HFF-Myc (cell line): ENCODE measurements around the gene CACNA1C.
A peak's percentile ranks its signal among the peaks of the same experiment; 100 is the strongest.

Experiments
- DNase-seq: peaks from one replicate; pipeline ENCODE4 v3.0.0-alpha.2; 2011; ENCODE audit warnings: low read depth; ENCODE audit errors: extremely low read depth
- H3K4me3 ChIP-seq: replicated peaks from 2 replicates; pipeline ENCODE4 v1.5.1; 2011; ENCODE audit warnings: low read depth, mild to moderate bottlenecking, control low read depth, low read length
- CTCF ChIP-seq: IDR thresholded peaks from 2 replicates; pipeline ENCODE4 v1.5.1; 2012; ENCODE audit warnings: mild to moderate bottlenecking, low read depth, low read length, control low read depth; ENCODE audit errors: missing control alignments

CACNA1C gene

DNA sequence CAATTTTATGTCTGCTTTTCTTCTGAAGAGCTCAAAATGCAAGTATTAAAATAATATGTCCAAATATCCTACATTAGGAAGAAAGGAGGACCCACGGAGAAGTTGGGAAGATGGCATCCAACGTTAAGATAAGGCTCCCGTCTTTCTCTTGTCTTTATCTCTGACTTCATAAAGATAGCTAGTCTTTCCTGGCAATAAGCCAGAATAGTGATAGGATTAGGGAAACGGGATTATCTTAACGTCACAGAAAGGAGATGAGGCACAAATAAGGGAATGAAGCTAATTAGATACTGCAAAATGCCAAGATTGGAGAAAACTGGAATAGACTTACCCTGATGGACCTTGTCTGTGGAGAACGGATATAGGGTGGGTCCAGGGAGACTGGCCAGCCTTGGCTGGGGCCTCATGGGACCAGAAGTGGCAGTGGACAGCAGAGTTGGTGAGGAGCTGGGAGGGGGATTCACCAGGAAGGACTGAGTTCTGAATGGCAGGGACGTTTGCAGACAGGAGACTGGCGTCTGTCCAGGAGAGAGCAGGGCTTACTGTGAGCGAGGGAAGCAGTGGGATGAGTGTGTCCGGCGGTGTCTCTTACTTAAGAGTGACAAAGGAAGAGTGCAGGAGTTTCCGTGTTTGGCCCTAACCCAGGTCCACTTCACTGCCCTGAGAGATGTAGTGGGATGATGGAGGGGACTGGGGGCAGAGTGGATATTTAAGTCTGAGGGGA, 119.9 kb downstream of the CACNA1C start:
- H3K4me3 ChIP-seq = no peak overlapping the region
- no peak for DNase-seq
- no peak for TF ChIP-seq CTCF

GRCh38 chr12:2173971-2174370, 121.2 kb downstream of the CACNA1C start:
- TF ChIP-seq CTCF = no peak
- DNase-seq = no peak
- H3K4me3 ChIP-seq = no peak overlapping the region

- TF ChIP-seq CTCF = no peak
- no peak for DNase-seq
- no peak overlapping the region for H3K4me3 ChIP-seq
Observed at GRCh38 chr12:2177003-2177402, 124.2 kb downstream of the CACNA1C start.

GRCh38 chr12:2177751-2178150, 125.0 kb downstream of the CACNA1C start:
- no peak overlapping the region for H3K4me3 ChIP-seq
- no peak for DNase-seq
- no peak for TF ChIP-seq CTCF

DNA sequence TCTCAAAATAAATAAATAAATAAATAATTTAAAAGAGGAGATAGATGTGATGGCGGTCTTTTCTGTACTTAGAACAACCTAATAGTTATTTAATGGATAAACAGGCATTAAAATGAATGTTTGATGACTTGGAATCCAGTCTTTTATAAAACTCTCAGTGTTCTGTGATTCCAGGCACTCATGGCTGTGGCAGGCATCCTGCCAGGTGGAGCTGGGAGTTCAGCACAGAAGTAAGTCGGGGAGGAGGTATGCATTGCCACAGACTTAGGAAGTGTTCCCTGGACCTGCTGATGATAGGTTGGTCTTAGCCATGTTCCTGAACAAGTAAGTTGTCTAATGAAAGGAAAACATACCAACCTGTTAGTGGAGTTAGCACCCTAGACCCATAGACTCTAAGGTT, 126.3 kb downstream of the CACNA1C start:
- no peak for DNase-seq
- H3K4me3 ChIP-seq = no peak overlapping the region
- no peak for TF ChIP-seq CTCF

GRCh38 chr12:2179953-2180736, 127.4 kb downstream of the CACNA1C start:
- peak; percentile 88 for DNase-seq
- H3K4me3 ChIP-seq = no peak overlapping the region
- TF ChIP-seq CTCF = no peak
